ENCODE data around the gene ZFHX3.

ZFHX3 gene

DNA sequence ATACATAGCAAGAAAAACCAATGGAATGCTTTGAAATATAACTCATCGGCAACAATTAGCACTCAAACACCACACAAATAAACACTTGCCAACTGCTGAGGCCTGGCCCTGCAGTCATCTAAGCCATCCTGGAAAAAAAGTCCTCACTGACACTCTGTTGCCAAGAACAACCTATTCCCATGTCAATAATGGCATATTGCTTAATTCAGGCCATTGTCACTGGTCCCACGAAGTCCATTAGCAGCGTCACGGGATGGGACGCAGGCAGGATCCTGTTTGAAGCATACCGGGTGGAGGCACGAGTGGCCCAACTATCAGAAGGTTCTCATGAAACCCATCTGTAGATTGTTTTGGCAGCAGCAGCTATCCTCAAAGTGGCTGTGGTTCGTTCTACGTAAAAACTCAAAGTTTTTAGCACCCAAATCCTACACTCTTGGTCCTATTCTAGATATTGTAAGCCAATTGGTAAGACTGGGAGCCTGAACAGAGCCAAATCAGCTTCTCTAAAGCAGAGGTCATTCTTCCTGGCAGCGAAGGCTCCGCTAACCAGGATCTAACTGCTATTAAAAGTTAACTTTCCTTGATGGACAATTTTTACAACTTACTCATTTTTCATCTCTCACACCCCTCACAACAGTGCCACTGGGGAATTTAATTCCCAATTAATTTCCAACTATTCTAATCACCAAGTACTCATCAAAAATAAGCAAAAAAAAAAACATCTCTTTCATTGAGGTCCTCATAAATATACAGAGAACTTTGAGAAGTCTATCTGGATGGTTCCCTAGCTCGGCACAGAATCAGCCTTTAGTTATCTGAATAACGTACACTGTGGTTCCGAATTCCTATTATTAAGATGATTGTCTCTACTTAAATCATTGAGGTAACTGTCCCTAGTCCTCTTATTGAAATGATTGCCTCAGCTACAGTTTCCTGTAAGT, 91.5 kb downstream of the ZFHX3 start:
- DNase-seq: no peak

DNA sequence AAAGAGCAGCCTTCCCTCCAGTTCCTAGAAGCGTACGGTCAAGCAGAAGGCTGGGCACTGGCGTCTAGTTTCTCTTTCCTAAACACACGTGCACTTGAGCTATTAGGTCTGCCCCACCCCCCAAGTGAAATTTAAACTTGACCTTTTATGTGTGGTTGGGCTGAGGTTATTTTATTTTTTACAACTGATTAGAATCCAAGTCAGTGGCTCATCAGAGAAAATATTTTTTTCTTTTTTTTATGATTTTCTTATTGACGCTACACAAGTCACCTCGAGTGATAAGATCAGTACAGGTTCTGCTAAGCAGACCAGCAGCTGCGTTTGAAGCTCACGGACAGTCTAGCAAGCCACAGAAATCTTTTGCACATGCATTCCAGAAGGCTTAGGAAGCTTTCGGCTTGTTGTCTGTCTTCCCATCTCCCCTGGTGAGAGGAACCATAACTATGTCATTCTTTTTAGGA, 95.1 kb downstream of the ZFHX3 start:
- DNase-seq: no peak

DNA sequence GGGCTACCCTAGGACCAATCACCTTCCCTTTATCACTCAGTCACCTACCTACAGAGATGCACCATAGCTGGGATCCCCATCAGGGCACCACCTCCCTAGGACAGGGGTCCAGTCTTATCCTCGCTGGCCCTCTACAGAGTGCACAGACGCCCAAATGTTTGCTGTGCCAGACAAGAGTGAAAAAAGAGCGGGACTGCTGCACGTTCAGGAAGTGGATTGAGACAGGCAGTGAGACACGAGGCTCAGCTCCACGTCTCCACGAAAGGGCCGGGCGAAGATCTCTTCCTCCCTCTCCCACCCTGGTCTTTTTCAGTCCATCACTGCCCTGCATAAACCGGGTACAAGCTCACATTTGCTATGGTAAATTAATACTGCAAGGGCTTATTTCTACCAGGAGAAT, 95.5 kb downstream of the ZFHX3 start:
- DNase-seq: no peak

DNA sequence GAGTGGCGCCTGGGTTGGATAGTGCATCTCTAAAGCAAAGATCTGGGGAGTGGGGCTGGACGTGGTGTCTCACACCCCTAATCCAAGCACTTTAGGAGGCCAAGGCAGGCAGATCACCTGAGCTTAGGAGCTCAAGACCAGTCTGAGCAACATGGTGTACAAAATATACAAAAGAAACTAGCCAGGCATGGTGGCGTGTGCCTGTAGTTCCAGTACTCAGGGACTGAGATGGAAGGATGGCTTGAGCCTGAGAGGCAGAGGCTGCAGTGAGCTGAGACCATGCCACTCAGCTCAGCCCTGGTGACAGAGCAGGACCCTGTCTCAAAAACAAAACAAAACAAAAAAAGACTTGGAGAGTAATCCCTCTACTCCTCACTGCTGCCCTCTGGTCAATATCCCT, 96.0 kb downstream of the ZFHX3 start:
- DNase-seq: no peak

DNA sequence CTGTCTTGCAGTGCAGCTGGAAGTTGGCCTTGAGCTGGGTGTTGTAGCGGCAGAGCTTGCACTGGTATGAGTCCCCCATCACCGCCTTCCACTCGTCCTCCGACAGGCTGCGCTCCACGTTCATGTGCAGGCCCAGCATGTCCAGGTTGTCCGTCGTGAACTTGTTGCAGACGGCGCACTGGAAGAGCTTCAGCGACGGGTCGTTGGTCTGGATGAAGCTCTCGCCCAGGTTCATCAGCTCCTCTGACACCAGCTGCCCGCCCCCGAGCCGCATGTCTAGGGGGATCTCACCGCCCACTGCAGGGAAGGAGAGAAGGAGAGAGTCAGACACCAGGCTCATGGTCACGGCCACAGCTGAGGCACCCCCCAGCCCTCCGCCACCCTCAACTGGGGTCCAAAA, 97.3 kb downstream of the ZFHX3 start:
- no peak for DNase-seq

DNA sequence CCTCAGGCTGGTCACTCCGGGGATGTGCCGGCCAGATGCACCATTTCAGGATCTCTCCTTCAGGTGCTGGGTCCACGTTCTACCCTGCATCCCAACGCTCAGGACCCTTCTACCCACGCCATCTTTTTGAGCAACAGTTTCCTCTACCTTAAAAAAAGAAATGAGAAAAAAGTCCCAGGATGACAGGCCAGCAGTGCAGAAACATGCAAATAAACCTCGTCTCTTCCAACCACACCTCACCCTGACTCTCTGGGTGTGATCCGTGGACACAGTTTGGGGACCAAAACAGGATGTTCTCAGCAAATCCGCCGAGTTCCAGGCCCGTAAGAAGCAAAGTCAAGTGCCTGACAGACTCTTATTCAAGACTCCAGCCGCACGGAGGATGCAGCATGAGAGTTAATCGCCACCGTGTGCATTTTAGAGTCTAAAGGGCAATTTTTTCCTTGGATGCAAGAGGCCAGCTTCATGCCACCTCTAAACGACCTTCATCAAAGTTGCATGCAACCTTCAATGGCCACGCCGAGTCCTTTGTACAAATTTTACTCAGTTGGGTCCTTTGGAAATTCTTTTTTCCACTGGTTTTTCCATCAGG, 99.6 kb downstream of the ZFHX3 start:
- DNase-seq: no peak

DNA sequence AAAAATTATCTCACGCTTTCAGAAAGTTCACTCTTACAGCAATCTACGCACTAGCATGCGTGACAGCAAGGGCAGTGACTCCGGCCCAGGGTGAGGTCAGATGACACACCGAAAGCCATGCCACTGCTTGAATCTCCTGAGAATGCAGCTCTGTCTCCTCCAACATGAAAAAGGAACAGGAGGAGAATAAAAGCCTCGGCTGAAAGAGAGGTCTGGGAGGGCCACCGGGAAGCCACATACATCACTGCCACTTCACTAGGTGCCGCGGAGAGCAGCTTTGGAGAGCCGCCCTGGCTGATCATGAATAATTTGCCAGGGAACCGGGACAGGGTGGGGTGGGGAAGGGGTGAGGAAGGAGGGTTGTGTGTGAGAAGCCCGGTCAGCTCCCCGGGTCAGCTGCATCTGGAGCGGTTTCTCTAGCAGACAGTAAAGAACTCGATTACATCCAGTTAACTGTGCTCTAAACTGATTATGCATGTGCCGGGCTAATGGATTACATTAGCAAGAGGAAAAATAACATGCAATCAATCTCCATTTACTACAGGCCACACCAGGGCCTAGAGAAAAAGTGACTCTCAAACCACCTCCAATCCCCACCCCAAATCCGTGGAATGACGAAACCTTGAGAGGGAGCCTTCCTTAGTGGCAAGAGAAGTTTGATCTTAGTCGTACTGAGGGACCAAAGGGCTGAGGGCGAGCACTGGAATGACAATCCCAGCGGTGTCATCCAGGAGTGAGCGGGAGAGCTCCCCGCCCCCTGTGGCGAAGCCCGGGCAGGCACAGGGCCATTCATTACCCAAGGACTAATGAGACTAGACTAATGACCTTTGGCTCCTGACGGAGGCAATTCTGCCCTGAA, 100.3 kb downstream of the ZFHX3 start:
- peak in 2 of 56 donors; percentile 9 to 21 for DNase-seq

DNA sequence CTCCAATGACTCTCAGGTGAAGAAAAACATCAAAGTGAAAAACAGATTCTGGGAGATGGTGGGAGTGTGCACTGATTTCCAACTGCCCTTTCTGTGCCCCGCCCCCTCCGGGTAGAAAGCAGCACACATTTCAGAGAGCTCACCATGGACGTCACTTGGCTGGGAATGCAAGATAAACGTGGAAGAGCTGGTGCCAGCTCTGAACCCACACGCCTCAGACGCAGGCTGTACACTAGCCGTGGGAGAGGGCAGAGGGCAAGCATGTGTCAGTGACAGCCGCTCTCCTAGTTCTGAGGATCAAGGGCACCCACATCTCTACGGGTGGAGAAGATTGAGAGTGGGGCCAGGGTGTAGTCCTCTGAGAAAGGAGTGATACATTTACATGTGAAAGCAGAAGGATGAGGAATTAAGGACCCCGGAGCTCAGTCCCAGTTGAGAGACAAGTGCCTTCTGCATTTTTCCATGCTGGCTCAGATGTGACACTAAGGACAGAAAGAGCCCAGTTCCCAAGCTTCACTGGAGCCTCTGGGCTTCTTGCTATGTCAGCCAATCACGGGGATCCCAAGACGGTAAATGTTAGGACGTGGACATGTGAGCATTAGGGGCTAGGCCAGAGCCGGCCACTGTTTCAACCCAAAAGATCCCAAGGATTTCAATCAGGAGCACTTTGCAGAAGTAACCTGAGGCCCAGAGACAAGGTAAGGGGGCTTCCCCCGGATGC, 101.3 kb downstream of the ZFHX3 start:
- peak in 1 of 56 donors; percentile 17 for DNase-seq

DNA sequence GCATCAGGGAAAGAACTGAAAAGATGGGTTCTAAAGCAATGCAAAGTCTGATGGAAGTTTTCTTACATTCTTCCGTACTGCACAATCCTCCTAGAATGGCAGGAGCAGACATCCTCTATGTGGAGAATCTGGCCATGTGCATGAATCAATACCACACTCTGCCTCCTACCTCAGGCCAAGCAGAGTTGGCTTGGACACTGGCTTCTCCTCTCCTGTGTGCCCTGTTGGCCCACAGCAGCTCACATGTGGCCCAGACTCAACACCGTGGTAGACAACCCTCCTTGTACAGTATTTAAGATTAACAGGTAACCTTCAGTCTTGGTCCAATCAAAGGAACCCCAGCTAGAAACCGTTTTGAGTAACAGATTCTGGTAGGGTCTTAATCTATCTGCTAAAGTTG, 101.9 kb downstream of the ZFHX3 start:
- no peak for DNase-seq

DNA sequence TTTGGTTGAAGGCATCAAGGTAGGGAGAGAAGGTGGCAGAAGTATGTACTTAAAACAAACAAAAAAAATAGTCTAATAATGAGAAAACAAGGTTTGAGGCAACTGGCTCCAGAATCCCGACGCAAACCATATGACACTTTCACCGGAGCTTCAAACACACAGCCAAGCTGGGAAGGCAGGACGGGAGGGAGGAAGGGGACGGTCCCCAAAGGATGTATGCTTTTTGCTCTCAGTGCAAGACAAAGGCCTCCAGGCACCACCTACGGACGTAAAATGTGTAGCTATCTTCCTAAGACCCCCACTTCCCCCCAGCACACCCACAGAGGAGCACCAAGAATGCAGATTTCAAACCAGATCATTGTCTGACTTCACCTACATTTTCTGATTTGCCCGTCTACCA, 102.3 kb downstream of the ZFHX3 start:
- DNase-seq: no peak

DNA sequence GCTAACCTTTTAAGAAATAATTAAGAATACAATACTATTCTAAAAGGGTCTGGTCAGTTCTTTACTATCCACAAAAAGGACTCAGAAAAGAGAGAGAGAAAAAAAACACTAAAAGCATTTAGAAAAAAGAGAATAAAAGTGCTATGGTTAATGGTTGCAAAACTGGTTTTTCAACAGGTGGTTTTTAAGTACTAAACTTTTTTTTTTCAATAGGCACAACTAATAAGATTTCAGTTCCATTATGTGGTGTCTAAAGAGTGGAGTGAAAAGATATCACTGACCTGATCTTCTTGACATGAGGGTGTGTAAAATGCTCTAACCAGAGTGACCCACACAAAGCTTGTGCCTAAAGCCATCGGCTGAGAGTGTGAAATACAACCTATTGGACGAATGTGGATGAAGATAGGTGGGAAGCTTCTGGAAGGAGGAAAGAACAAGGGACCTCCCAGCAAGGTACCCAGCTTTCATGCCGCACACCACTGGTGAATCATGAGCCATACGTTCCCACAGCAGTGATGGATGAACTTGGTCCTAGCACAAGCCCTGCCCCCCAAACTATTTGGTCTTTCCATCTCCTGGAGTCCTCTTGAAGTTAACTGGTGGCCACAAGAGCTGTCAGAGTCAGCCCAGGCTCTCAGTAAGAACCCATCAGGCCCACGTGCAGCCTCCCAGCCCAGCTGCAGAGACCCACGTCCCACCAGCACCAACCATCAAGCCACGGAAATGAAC, 103.0 kb downstream of the ZFHX3 start:
- DNase-seq: no peak

DNA sequence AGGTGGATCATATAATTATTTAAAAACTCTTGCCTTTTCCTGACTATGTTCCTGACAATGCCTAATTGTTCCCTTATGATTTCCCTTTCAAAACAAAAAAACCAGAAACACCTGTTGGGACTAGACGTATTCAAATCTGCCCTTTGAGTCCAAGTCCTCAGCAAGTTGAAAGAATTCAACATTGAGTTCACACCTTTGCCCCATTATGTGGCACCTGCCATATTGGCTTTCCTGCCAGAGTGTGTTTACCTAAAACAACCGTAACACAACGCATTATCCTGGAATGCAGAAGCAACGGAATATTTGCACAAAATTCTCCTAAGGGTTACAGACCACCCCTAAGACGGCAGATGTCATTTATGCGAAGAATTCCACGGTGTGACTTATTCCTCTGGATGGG, 105.9 kb downstream of the ZFHX3 start:
- DNase-seq: no peak

DNA sequence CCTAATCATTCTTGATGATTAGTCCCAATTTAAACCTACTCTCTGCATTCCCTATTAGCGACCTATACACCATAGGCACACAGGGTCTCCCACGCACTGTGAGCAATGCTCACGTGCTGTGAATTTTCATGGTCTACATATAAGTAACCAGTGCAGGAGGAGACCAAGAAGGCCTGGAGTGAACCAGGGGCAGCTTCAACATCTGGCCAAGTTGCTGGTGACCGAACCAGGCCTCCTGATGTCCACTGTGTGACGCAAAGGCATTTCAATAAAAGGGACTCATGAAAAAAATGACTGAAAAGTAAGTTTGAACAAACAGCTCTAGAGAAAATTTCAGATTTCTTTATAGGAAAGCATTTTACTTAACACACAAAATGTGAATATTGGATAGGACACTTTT, 107.0 kb downstream of the ZFHX3 start:
- DNase-seq: no peak

DNA sequence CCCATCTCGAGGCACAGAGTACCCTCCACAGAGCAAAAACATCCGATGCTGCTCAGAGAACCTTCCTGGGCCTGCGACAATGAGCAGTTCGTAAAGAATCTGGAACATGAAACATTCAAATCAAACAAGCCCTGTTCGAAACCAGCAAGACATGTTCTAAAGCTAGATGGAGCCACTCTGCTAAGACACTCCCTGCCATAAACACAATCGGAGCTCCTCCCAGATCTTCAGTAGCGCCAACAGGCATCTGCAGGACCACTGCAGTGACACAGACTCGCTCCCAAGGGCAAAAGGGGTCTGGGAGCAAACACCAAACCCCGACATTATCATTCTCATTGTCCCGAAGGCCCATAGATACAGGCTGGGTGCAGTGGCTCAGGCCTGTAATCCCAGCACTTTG, 108.7 kb downstream of the ZFHX3 start:
- no peak for DNase-seq

DNA sequence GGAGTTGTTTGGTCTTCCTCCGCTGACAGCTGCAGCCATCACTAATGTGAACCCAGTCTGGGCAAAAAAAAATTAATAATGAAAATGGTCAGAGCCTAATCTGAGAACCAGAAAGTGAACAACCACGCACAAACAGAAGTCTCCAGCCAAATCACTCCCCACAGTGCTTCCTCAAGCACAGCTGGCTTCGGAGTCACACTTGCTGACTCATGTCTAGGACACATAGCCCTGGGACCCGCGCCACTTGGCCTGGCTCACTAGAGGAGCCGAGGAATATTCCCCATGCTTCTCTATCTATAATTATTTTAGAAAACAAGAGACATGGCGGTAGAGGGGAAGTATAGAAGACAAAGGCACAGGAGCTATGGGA, 109.1 kb downstream of the ZFHX3 start:
- peak in 13 of 56 donors; percentile 8 to 36 (median 13) for DNase-seq

DNA sequence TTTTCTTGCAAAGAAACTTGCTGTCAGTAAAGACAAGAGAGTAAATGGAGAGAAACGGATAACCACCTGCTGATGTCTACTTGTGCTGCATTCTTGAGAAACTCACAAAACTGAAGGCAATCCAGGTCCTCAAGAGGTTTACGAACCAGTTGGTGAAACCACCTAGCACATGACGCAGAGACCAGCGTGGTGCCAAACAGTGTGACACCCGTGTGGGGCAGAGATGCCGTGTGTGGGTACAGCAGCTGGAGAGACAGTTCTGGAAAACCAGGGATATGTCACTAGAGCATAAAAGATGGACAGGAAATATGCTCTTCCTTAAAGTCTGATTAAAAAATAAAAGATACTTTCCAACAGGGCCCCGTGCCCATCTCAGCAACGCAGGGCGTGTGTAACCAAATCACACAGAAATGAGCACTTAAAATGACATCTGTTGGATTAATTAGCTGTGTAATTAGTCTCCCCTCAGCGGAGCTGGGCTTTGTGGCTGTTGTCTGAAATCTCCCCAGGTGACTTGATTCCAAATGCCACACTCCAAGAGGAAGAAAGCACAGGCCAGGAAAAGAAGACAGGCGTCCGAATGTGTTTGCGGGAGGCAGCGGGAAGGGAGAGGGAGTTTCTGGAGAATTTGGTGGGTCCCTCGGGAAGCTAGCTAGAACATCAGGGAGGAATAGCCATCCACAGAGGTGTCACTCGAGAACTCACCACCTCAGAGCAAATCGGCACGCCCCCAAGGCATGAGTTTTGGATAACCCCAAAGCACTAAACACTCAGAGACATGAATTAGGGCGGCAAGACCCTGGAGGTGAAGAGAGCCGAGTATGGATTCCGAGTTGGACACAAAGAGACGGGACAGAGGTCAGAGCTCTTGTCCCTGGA, 109.8 kb downstream of the ZFHX3 start:
- DNase-seq: no peak

DNA sequence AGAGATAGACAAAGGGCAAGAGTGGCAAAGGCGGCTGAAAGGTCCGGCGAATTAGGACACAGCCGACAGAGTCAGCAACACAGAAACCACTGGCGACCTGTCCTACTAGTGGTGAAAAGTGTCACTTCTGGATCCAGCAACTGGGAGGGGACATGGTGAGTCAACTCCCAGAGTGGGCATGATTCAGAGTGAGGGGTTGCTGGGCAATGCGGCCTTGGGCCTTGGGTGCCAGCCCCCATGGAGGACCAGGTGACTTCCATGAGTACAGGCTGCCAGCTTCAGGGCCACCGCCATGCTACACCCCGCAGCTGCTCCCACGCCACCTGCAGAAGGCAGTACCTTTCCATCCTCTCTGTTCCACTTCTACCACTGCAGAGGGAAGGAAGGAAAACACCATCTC, 110.6 kb downstream of the ZFHX3 start:
- DNase-seq: no peak

DNA sequence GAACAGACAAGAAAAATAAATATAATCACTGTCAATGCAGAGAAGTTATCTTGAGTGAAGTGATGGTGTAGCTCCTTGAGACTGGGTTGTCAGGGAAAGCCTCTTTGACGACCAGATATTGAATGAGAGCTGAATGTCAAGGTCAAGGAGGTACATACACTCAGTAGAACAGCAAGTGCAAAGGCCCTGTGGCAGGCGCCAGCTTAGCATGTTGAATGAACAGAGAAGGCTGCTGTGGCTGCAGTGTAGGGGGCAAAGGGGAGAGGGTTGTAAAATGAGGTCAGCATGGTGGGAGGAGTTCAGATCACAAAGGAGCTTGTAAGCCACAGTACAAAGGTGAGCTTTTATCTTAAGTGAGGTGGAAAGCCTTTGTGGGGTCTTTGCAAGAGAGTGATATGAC, 111.5 kb downstream of the ZFHX3 start:
- DNase-seq: no peak

DNA sequence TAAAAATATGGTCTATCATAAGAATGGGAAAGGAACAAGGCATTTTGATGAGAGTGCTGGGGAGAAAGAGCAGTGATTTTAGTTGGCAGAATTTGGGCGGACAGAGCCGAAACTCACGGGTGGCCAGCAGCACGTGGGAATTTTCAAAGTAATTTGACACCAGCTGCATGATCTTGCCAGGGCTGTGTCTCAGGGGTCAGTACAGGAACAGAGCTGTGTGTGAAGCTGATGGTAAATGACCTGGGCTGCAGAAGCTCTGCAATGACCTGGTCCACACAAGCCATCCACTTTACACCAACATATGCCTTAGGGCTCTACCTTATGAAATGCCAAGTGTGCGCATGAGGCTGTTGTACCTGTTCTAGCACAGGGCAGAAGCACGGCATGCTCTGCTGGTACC, 112.0 kb downstream of the ZFHX3 start:
- DNase-seq: no peak
